GM19023 (cell line): Measurements from ENCODE around the gene IFIH1.

Experiments
- ATAC-seq: cut with Tn5 transposase; IDR thresholded peaks from one replicate; pipeline ENCODE4 v1.9.1; 2021; ENCODE audit warnings: mild to moderate bottlenecking, moderate library complexity; ENCODE audit not compliant: unreplicated experiment

The IFIH1 gene

GRCh38 chr2:162312853-162313252 is 5.6 kb downstream of the IFIH1 start:
- no peak for ATAC-seq

DNA sequence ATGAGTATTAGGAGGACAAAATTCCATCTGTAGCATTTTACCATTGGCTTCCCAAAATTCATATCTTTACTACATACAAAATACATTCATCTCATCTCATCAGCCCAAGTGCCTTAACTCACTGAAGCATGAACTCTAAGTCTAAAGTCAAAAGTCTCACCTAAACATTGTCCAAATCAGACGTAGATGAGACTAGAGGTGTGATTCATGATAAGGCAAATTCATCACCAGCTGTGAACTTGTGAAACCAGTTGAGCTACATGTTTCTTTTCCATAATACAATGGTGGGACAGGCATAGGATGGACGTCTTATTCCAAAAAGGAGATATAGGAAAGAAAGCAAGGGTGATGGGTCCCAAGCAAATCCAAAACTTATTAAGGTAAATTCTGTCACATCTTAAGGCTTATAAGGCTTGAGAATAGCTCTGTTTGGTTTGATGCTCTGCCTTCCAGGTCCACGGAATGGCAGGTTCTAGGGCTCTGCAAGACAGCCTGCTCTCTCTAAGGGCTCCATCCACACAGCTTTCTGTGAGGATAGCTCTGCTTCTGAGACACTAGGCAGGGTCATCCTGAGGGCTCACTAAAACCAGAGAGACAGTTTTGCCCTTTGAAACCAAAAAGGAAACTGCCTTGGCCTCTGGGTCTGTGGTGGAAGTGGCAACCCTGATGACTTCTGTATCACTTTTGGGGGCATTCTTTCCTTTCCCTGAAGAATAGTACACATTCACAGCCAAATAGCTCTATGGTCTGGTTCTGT is 9.6 kb downstream of the IFIH1 start:
- peak; percentile 61 for ATAC-seq

DNA sequence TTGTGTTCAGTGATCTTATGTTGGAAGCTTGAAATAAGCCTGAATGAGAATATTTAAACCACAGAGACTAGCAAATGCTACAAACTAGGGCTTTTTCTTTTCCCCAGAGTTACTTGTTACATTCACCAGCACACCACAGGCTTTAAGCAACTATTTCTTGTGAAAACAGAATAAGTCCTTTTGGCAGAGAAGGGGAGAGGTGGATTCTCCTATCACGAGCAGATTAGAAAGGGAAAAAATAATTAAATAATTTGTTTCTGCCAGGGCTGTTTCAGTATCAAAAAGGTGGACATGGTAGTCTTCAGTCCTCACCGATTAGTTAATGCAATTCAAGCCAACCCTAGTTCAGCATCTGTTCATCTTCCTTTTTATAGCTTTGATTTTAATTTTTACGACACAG is 12.6 kb downstream of the IFIH1 start:
- ATAC-seq = no peak

- ATAC-seq = no peak
These were observed 16.6 kb downstream of the IFIH1 start for GRCh38 chr2:162301877-162302276.

GRCh38 chr2:162301151-162301804 is 17.2 kb downstream of the IFIH1 start:
- peak; percentile 83 for ATAC-seq

GRCh38 chr2:162300266-162300665 is 18.2 kb downstream of the IFIH1 start:
- no peak for ATAC-seq

GRCh38 chr2:162298669-162299335 is 19.7 kb downstream of the IFIH1 start:
- no peak for ATAC-seq

DNA sequence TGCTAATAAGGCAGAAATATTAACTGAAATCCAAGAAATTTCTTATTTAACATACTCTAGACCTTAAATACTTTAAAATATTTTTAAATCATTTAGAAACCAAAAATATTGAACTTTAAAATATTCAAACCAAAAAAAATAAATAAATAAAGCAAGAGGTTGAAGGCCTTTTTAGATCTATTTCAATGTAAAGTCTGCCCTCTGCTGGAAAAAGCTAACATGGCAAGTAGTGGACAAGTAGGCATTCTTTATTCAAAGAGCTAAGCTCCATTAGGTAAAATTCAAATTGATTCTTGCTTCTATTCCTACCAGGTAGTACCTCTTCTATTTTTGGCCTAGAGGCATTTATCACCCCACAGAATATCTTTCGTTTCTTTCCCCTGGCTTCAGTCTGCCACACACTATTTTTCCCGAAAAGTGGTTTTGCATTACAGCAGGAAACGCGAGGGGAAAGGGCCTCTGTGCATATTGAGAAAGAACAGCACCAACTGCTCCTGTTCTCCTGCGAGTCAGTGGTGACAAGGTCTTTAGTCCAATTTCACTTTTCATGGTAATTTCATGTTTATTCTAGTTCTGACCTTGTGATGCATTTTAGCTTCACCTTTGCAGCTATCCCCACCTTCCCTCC is 20.4 kb downstream of the IFIH1 start:
- ATAC-seq = no peak

DNA sequence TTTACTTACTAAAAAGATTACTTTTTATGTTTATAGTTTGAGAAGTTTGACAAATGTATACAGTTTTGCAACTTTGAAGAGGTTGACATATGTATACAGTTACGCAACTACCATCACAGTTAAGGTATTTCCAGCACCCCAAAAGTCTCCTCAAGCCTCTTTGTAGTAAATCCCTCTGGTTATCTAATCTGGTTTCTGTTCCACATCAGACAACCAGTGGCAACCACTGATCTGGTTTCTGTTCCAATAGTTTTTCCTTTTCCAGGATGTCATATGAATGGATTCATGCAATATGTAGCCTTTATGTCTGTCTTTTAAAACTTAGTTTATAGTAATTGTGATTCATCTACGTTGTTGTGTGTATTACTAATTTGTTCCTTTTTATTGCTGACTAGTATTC is 23.5 kb downstream of the IFIH1 start:
- no peak for ATAC-seq

DNA sequence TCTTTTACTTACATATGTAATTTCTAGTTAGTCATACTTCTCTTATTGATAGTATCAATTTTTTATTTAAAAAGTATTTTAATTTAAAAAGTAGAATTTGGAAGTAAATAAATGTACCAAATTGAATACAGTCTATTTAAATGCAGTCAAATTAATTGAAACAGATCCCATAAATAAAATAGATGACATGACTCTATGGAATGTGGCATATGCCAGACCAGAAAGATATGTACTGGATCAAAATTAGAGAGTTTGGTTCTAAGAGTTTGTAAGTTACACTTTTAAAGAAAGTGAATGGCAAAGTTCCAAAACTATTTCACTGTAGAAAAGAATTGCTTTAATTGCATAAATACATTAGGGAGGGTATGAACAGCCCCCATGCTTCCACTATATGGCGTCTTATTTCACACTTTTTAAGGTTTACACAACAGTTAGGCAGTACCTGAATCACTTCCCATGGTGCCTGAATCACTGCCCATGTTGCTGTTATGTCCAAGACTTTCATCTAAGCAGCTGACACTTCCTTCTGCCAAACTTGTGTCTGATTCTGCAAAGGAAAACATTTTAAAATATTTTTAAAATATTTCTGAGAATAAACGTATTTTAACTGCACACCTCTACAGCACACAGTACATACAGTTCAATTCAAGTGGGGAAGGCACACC is 25.2 kb downstream of the IFIH1 start:
- no peak for ATAC-seq

DNA sequence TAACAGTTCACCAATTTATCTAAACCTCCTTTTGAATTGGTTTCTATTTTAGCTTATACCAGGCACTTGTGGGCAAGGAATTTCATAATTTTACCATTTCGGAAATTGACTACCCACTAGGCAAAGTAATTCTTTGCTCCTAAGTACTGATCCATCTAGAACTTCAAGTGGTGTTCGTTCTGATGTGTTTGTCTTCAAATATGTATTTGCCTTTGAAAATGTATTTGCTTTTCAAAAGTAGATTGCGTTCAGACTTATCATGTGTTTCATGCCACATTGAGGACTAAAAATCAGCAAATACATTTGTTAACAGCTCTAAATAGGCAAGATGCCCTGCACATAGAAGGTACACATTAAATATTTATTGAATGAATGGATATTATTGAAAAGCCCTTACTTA is 26.7 kb downstream of the IFIH1 start:
- no peak for ATAC-seq

GRCh38 chr2:162282765-162283425 is 35.6 kb downstream of the IFIH1 start:
- ATAC-seq = no peak

- ATAC-seq = no peak
These were observed 37.8 kb downstream of the IFIH1 start for GRCh38 chr2:162280654-162281053.

DNA sequence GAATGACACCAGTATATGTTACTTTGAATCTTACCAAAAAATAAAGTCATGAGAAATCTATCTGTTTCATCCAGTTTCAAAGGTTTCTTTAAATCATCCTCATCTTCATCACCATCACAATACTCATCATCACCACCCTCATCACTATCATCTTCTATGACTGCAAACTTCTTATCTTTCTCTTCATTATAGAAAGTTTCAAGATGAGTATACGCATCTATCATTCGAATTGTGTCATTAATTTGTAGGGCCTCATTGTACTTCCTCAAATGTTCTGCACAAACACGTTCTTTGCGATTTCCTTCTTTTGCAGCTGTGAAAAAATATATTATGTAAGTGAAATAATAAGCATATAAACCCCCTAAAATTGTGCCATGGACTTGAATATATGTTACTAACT is 41.1 kb downstream of the IFIH1 start:
- ATAC-seq = no peak

DNA sequence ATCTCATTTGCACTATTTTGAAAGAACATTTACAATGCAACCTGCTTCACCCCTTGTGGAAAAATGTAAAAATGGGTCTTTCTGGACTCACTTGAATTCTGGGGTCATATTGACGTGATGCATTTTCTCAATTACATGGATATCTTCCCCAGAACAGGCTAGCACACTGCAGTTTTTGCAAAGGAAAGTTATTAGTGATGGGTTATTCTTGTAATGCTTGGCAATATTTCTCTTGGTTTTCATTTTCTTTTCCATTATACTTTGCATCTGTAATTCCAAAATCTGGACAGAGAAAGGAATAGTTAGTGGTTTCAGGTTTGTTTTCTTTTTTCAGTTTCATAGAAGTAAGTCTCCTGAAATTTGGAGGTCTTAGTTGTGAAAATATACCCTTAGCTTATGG is 50.5 kb downstream of the IFIH1 start:
- ATAC-seq = no peak

- no peak for ATAC-seq
These were observed 51.0 kb downstream of the IFIH1 start for GRCh38 chr2:162267496-162267895.

DNA sequence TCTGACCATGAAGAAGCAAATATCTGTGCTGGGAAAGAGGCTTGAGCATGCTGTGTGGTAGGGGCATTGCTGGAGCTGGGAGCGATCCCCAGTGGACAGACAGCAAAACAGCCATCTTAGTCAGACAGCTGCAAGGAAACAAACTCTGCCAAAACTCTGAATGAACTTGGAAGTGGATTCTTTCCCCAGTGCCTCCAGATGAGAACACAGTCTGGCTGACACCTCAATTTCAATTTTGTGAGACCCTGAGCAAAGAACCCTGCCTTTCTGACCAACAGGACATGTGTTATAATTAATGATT is 52.1 kb downstream of the IFIH1 start:
- ATAC-seq = no peak

GRCh38 chr2:162265666-162266459 is 52.6 kb downstream of the IFIH1 start:
- no peak for ATAC-seq

DNA sequence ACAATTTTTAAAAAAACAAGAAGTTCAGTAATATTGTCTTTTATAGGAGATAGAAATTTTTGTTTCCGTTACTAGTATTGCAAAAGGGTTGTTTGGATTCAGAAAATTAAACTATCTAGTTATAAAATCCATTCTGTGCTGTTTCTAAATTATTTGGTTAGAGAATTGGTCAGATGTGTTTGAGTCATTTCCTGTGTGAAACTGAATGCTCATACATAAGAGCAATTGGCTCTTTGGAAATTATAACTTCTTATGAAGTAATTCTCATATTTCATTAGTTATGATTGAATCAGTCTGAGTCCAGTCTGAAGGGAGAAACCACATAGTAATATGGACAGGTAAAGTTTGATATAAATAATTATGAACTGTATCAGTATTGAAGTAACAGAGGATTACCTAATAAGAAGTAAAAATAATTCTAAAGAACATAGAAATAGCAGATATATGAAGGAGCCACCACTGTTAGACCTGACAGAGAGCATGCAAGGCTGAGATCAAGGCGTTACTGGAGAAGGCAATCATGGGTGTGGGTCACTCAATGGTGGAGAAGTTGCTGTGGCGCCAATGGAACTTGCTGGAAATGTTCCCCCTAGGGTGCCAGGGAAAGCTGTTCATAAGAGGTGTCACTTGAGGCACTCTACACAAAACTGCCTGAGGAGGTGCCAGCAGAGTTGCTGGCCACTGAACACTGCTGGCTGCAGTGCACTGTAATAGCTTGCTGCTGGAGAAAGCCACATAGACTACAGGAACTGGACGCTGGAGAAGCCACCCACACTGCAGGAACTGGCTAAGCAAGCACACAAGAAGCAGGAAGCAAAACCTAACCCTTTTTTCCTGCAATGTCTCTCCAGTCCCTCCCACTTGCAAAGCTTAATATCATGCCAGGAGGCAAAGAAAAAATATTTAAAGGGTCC is 57.2 kb downstream of the IFIH1 start:
- peak; percentile 50 for ATAC-seq
